ENCODE results near the gene BET1. TPM values are rescaled to one million over a fixed set of nuclear protein-coding genes. Genes with fewer than 3 reads are reported as not detected.

Gene BET1
- total and polyA plus RNA-seq, 2 of the 8 experiments (the other 6 are each of a cell fraction or from before 2014, with no cell fraction given), result 20.6 to 31.7 TPM

- no peak for TF ChIP-seq HDAC2 (IDR thresholded peaks at IDR 0.05; ENCODE audit: borderline replicate concordance in 1 of 2, low read depth in 2 of 2, low read length in 2 of 2)
- no peak for TF ChIP-seq KDM4A (IDR thresholded peaks at IDR 0.05; ENCODE audit: low read depth, low read length, severe bottlenecking)
- TF ChIP-seq SAP30 (IDR thresholded peaks at IDR 0.05; ENCODE audit: insufficient read depth, insufficient replicate concordance, low read length), result no peak
- TF ChIP-seq ZNF274 (IDR thresholded peaks at IDR 0.05; ENCODE audit: borderline replicate concordance, extremely low read depth, low read length), result no peak
- TF ChIP-seq CTBP2 (IDR thresholded peaks at IDR 0.05; ENCODE audit: borderline replicate concordance, insufficient read depth, insufficient read length, low read length), result no peak
- TF ChIP-seq CREB1 (IDR thresholded peaks at IDR 0.05), result no peak
- TF ChIP-seq CBX5 (IDR thresholded peaks at IDR 0.05; ENCODE audit: low read depth, low read length), result no peak
- TF ChIP-seq JUN (IDR thresholded peaks at IDR 0.05; ENCODE audit: low read depth, low read length), result no peak
- TF ChIP-seq EGR1 (IDR thresholded peaks at IDR 0.05; ENCODE audit: borderline replicate concordance, low read depth, low read length), result no peak
Measured at GRCh38 chr7:94043299-94043698, 39.1 kb upstream of the BET1 start (continued).
